ENCODE measurements around the gene ATP2A2. TPM values are rescaled to one million over a fixed set of nuclear protein-coding genes. Genes with fewer than 3 reads are reported as not detected.

ATP2A2 gene
- total and polyA plus RNA-seq, 2 of the 8 experiments (the other 6 are each of a cell fraction or from before 2014, with no cell fraction given), result 86.1 to 271 TPM

- 93% methylated on average over 5 of the region's 5 CpGs; no CpG with 5 or more reads in 1 of the 2 experiments for WGBS, 2 experiments (ENCODE audit: extremely low coverage in 1 of 2, insufficient coverage in 1 of 2, insufficient read length in 1 of 2, insufficient replicate concordance in 2 of 2, low coverage in 1 of 2, low lambda C conversion rate in 2 of 2, missing lambda C conversion rate in 1 of 2)
- ChIA-PET CTCF (ENCODE audit: partially characterized antibody) (interaction anchor here (1.4 kb wide), 2 partner anchors 10 to 142 kb away, joined by 4 read pairs; no protein-coding TSS in a partner anchor), POLR2A (ENCODE audit: partially characterized antibody) (interaction anchor here (0.9 kb wide), 1 partner anchor 39 kb away, joined by 4 read pairs; no protein-coding TSS in a partner anchor)
- Histone ChIP-seq H2AFZ (ENCODE audit: low read length) (no peak overlapping the region), H2AK5ac (ENCODE audit: low read depth, low read length) (no peak overlapping the region), H3K27ac (ENCODE audit: low read depth, low read length) (no peak overlapping the region), H2BK120ac (replicated peaks; ENCODE audit: low read depth, low read length) (no peak overlapping the region), H3K36me3 (ENCODE audit: control insufficient read depth in 2 of 4, insufficient read depth in 4 of 4, low read length in 3 of 4) (no peaks in the 10 kb centered on the region), H3K4ac (replicated peaks; ENCODE audit: insufficient read length, low read depth, low read length) (no peak overlapping the region), H4K20me1 (replicated peaks in 1 of 2; ENCODE audit: control insufficient read depth in 1 of 2, insufficient read depth in 2 of 2, low read length in 2 of 2) (no peaks in the 10 kb centered on the region), H3K23me2 (ENCODE audit: low read depth, low read length) (no peaks in the 10 kb centered on the region), H4K8ac (ENCODE audit: extremely low read depth, insufficient read depth, low read length) (no peak overlapping the region), H3K14ac (ENCODE audit: insufficient read length) (no peak overlapping the region), H3K4me3 (ENCODE audit: extremely low read depth in 1 of 4, insufficient read depth in 2 of 4, low read depth in 3 of 4, low read length in 4 of 4) (no peak overlapping the region), H3K4me2 (ENCODE audit: insufficient read depth in 1 of 2, low read depth in 2 of 2, low read length in 2 of 2) (no peak overlapping the region), H3K23ac (ENCODE audit: insufficient read length) (no peak overlapping the region), H3K18ac (ENCODE audit: extremely low read depth, low read length) (no peak overlapping the region), H2BK15ac (ENCODE audit: low read length) (no peak overlapping the region), H2BK20ac (ENCODE audit: low read length) (no peak overlapping the region), H4K5ac (ENCODE audit: insufficient read length, low read depth, low read length) (no peak overlapping the region), H3K4me1 (replicated peaks in 1 of 4; ENCODE audit: control insufficient read depth in 3 of 4, insufficient read depth in 4 of 4, low read length in 3 of 4) (peaks cover 4 to 13% (median 6%) of the 10 kb centered on the region in 4 experiments; a peak in 6 of 7 replicates), H3K9ac (replicated peaks in 1 of 4; ENCODE audit: extremely low read depth in 1 of 4, low read depth in 3 of 4, low read length in 3 of 4) (no peak overlapping the region), H4K91ac (replicated peaks; ENCODE audit: insufficient read length, low read length) (no peak overlapping the region), H3K27me3 (replicated peaks in 1 of 4; ENCODE audit: control insufficient read depth in 3 of 4, extremely low read depth in 1 of 4, insufficient read depth in 3 of 4, low read length in 3 of 4) (no peaks in the 10 kb centered on the region), H3K56ac (replicated peaks; ENCODE audit: insufficient read length, low read depth, low read length) (no peak overlapping the region), H3K9me3 (ENCODE audit: insufficient read depth in 2 of 2, low read depth in 1 of 2, low read length in 1 of 2) (no peaks in the 10 kb centered on the region), H2BK5ac (ENCODE audit: low read depth, low read length) (no peak overlapping the region), H3K79me2 (ENCODE audit: control insufficient read depth in 1 of 2, insufficient read depth in 2 of 2, low read length in 2 of 2) (no peaks in the 10 kb centered on the region), H3K79me1 (ENCODE audit: low read depth, low read length) (no peaks in the 10 kb centered on the region), H2BK12ac (ENCODE audit: low read depth, low read length) (no peak overlapping the region)
- no peak for FAIRE-seq
- DNase-seq (ENCODE audit: low read depth in 1 of 2, low spot score in 2 of 2), result no peak
- TF ChIP-seq MAFK (IDR thresholded peaks at IDR 0.05; ENCODE audit: low read depth, low read length), result no peak
- no peak for TF ChIP-seq TCF12 (IDR thresholded peaks at IDR 0.05; ENCODE audit: low read depth, low read length)
- no peak for TF ChIP-seq EP300 (IDR thresholded peaks at IDR 0.05; ENCODE audit: borderline replicate concordance in 1 of 2, low read depth in 2 of 2, low read length in 2 of 2)
- no peak for TF ChIP-seq SIRT6 (IDR thresholded peaks at IDR 0.05; ENCODE audit: low read length)
- no peak for TF ChIP-seq RNF2 (IDR thresholded peaks at IDR 0.05; ENCODE audit: borderline replicate concordance, low read depth, low read length, missing control alignments, poor library complexity, severe bottlenecking)
- no peak for TF ChIP-seq TEAD4 (IDR thresholded peaks at IDR 0.05; ENCODE audit: low read depth, low read length)
- TF ChIP-seq ZNF274 (IDR thresholded peaks at IDR 0.05; ENCODE audit: borderline replicate concordance, extremely low read depth, low read length), result no peak
- TF ChIP-seq TAF1 (IDR thresholded peaks at IDR 0.05; ENCODE audit: low read depth, low read length), result no peak
- TF ChIP-seq NRF1 (IDR thresholded peaks at IDR 0.05; ENCODE audit: low read depth, low read length), result no peak
- TF ChIP-seq GTF2F1 (IDR thresholded peaks at IDR 0.05; ENCODE audit: borderline replicate concordance, low read depth, low read length), result no peak
- TF ChIP-seq HDAC2 (IDR thresholded peaks at IDR 0.05; ENCODE audit: borderline replicate concordance in 1 of 2, low read depth in 2 of 2, low read length in 2 of 2), result no peak
- TF ChIP-seq POU5F1 (IDR thresholded peaks at IDR 0.05; ENCODE audit: low read depth, low read length), result no peak
- TF ChIP-seq SP1 (IDR thresholded peaks at IDR 0.05; ENCODE audit: low read depth, low read length), result no peak
- TF ChIP-seq, protein P1, sequence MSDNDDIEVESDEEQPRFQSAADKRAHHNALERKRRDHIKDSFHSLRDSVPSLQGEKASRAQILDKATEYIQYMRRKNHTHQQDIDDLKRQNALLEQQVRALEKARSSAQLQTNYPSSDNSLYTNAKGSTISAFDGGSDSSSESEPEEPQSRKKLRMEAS (IDR thresholded peaks at IDR 0.05), result no peak
Observed at GRCh38 chr12:110243227-110243626, 37.8 kb upstream of the ATP2A2 start.
